Liver (tissue), 3 donors: ENCODE data around the gene GYG2.

Source experiments
- EGR1 ChIP-seq, 2 donors: IDR thresholded peaks; 2 replicates each; pipeline ENCODE4 v1.6.1; 2016 to 2018; ENCODE audit warnings: antibody characterized with exemption in 2 of 2, low read depth in 2 of 2
- FOXA1 ChIP-seq: IDR thresholded peaks from 2 replicates; pipeline ENCODE4 v1.6.1; 2016; ENCODE audit warnings: antibody characterized with exemption
- GABPA ChIP-seq, 2 donors: IDR thresholded peaks in 1 of 2; conservative IDR thresholded peaks in 1 of 2; 2 replicates each; pipeline ENCODE4 v1.6.1; 2016; ENCODE audit warnings: antibody characterized with exemption in 2 of 2, mild to moderate bottlenecking in 1 of 2, moderate library complexity in 1 of 2
- HNF4A ChIP-seq, 2 donors: conservative IDR thresholded peaks; 2 replicates each; pipeline ENCODE4 v1.6.1; 2016; ENCODE audit warnings: antibody characterized with exemption in 2 of 2, mild to moderate bottlenecking in 2 of 2
- HNF4G ChIP-seq: IDR thresholded peaks from 2 replicates; pipeline ENCODE4 v1.6.1; 2016; ENCODE audit warnings: antibody characterized with exemption
- JUND ChIP-seq, 2 donors: IDR thresholded peaks; 2 replicates each; pipeline ENCODE4 v1.6.1; 2016; ENCODE audit warnings: antibody characterized with exemption in 2 of 2
- TAF1 ChIP-seq: conservative IDR thresholded peaks from 2 replicates; pipeline ENCODE4 v1.6.1; 2016; ENCODE audit warnings: antibody characterized with exemption, mild to moderate bottlenecking
- TF ChIP-seq, protein P1 (sequence below): IDR thresholded peaks from 2 replicates; pipeline ENCODE4 v1.6.1; 2016; ENCODE audit warnings: antibody characterized with exemption
- TF ChIP-seq, protein P2 (sequence below): fragments of 150-350 bp; IDR thresholded peaks from 2 replicates; pipeline ENCODE4 v1.5.1; 2017; ENCODE audit warnings: improper control_type of control experiment, low read depth, low read length; ENCODE audit not compliant: missing input control
- TF ChIP-seq, protein P3 (sequence below): IDR thresholded peaks from 2 replicates; pipeline ENCODE4 v1.6.1; 2016; ENCODE audit warnings: antibody characterized with exemption
- donor health status: healthy.
- donor health status: healthy.

DNA sequence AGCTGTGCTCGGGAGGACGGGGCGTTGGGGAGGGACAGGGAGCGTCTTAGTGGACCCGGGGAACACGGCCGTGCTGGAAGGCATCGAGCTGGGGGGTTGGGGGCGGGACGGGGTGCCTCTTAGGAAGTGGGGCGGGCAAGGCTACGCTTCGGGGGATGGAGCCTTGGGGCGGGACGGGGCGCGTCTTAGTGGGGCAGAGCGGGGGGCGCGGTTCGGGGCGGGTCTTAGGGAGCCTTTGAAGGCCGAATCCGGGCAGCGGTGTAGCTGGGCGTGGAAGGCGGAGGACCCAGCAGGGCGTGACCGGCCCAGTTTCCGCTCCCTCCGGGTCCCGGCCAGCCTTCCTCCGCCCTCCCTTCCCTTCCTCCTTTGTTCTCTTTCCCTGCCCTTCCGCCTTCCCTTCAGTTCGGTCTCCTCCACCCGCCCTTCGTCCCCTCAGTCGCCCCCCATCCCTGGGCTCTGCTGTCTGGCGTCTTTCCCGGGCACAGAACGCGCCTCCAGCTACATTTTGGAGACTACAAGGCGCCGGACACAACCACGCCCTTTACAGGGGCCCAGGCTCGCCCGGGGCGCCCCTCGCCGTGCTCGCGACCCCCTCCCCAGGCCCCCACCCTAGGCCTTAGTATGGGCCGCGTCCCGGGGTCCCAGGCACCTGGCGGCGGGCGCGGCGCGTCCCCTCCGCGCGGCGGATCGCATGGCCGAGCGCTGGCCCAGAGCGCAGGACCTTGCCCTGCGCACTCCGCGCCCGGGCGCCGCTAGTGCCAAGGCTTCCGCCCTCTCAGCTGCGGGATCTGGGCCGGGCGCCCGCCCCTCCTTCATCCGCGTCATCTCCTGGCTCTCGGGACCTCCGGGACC, 100.1 kb downstream of the GYG2 start, which contains the start of gene ARSD:
- TF ChIP-seq, protein P1, sequence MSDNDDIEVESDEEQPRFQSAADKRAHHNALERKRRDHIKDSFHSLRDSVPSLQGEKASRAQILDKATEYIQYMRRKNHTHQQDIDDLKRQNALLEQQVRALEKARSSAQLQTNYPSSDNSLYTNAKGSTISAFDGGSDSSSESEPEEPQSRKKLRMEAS: no peak
- TF ChIP-seq, protein P2, sequence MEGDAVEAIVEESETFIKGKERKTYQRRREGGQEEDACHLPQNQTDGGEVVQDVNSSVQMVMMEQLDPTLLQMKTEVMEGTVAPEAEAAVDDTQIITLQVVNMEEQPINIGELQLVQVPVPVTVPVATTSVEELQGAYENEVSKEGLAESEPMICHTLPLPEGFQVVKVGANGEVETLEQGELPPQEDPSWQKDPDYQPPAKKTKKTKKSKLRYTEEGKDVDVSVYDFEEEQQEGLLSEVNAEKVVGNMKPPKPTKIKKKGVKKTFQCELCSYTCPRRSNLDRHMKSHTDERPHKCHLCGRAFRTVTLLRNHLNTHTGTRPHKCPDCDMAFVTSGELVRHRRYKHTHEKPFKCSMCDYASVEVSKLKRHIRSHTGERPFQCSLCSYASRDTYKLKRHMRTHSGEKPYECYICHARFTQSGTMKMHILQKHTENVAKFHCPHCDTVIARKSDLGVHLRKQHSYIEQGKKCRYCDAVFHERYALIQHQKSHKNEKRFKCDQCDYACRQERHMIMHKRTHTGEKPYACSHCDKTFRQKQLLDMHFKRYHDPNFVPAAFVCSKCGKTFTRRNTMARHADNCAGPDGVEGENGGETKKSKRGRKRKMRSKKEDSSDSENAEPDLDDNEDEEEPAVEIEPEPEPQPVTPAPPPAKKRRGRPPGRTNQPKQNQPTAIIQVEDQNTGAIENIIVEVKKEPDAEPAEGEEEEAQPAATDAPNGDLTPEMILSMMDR: no peak
- TF ChIP-seq, protein P3, sequence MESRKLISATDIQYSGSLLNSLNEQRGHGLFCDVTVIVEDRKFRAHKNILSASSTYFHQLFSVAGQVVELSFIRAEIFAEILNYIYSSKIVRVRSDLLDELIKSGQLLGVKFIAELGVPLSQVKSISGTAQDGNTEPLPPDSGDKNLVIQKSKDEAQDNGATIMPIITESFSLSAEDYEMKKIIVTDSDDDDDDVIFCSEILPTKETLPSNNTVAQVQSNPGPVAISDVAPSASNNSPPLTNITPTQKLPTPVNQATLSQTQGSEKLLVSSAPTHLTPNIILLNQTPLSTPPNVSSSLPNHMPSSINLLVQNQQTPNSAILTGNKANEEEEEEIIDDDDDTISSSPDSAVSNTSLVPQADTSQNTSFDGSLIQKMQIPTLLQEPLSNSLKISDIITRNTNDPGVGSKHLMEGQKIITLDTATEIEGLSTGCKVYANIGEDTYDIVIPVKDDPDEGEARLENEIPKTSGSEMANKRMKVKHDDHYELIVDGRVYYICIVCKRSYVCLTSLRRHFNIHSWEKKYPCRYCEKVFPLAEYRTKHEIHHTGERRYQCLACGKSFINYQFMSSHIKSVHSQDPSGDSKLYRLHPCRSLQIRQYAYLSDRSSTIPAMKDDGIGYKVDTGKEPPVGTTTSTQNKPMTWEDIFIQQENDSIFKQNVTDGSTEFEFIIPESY: peak; percentile 26
- TF ChIP-seq EGR1 (IDR thresholded peaks at IDR 0.05; ENCODE audit: low read depth in 2 of 2): no peak
- TF ChIP-seq HNF4G: no peak
- no peak for TF ChIP-seq GABPA (IDR thresholded peaks at IDR 0.05 in 1 of 2, conservative IDR thresholded peaks at IDR 0.05 in 1 of 2)
- TF ChIP-seq HNF4A (conservative IDR thresholded peaks at IDR 0.05): peak in 1 of 2 donors; percentile 44
- peak; percentile 71 for TF ChIP-seq TAF1
- TF ChIP-seq FOXA1: no peak
- no peak for TF ChIP-seq JUND (IDR thresholded peaks at IDR 0.05)
